SK-N-SH (cell line): ENCODE results near the gene MAD2L2. TPM values are rescaled to one million over a fixed set of nuclear protein-coding genes. Genes with fewer than 3 reads are reported as not detected.

Experiments
- CTCF ChIA-PET: fragments of 300-600, 350-600 bp; formaldehyde crosslinking; extraction: SDS; loops from one replicate; lab custom pipeline; 2021; lab: Yijun Ruan, JAX
- POLR2A ChIA-PET: fragments of 350-600 bp; sonication (Branson Sonifier 250); formaldehyde crosslinking; extraction: SDS; loops from one replicate; lab custom pipeline; 2020; ENCODE audit warnings: antibody characterized with exemption, inconsistent platforms; lab: Yijun Ruan, JAX
- DNase-seq: peaks from one replicate; pipeline ENCODE4 v3.0.0; 2012
- H2AFZ ChIP-seq: fragments of 200-600 bp; sonication (generic); 2 replicates; pipeline ENCODE4 v1.8.1; 2016; ENCODE audit warnings: antibody characterized with exemption, mild to moderate bottlenecking, low read depth
- H3F3A ChIP-seq: fragments of 200-600 bp; sonication (generic); replicated peaks from 2 replicates; pipeline ENCODE3; 2016; ENCODE audit warnings: antibody characterized with exemption, mild to moderate bottlenecking; ENCODE audit not compliant: insufficient read depth
- H3K27ac ChIP-seq, 2 experiments: fragments of 200-500 bp in 1 of 2; fragments of 200-600 bp in 1 of 2; sonication (Bioruptor generic) in 1 of 2; sonication (generic), shearing (Covaris generic) in 1 of 2; 2 replicates each; pipeline versions ENCODE4 v1.5.1 to v1.6.1; 2014 to 2016; ENCODE audit warnings: low read depth in 2 of 2, inconsistent platforms in 1 of 2, low read length in 1 of 2, mild to moderate bottlenecking in 1 of 2, mixed read lengths in 1 of 2
- H3K27me3 ChIP-seq: fragments of 200-600 bp; sonication (generic), shearing (Covaris generic); 2 replicates; pipeline ENCODE4 v1.6.1; 2016; ENCODE audit warnings: mixed run types; ENCODE audit not compliant: insufficient read depth
- H3K36me3 ChIP-seq, 2 experiments: fragments of 200-500 bp in 1 of 2; fragments of 200-600 bp in 1 of 2; sonication (Bioruptor generic) in 1 of 2; sonication (generic) in 1 of 2; replicated peaks in 1 of 2; 2 replicates each; pipeline versions ENCODE3 to v1.5.1; 2014 to 2016; ENCODE audit warnings: low read length in 1 of 2, mild to moderate bottlenecking in 1 of 2; ENCODE audit not compliant: insufficient read depth in 2 of 2, control insufficient read depth in 1 of 2
- H3K4me1 ChIP-seq, 2 experiments: fragments of 200-500 bp in 1 of 2; fragments of 200-600 bp in 1 of 2; sonication (Bioruptor generic) in 1 of 2; sonication (generic), shearing (Covaris generic) in 1 of 2; 2 replicates each; pipeline versions ENCODE4 v1.5.1 to v1.6.1; 2014 to 2016; ENCODE audit warnings: low read depth in 1 of 2, low read length in 1 of 2, mixed run types in 1 of 2; ENCODE audit not compliant: insufficient read depth in 2 of 2, control insufficient read depth in 1 of 2
- H3K4me2 ChIP-seq: fragments of 200-600 bp; sonication (generic), shearing (Covaris generic); 2 replicates; pipeline ENCODE4 v1.6.1; 2017; ENCODE audit warnings: mixed run types
- H3K4me3 ChIP-seq, 2 experiments: fragments of 200-500 bp in 1 of 2; fragments of 200-600 bp in 1 of 2; sonication (Bioruptor generic) in 1 of 2; sonication (generic), shearing (Covaris generic) in 1 of 2; 2 replicates each; pipeline versions ENCODE4 v1.5.1 to v1.8.1; 2014 to 2016; ENCODE audit warnings: low read depth in 2 of 2, inconsistent platforms in 1 of 2, low read length in 1 of 2, mild to moderate bottlenecking in 1 of 2, mixed read lengths in 1 of 2, moderate library complexity in 1 of 2
- H3K79me2 ChIP-seq: fragments of 200-600 bp; sonication (generic); 2 replicates; pipeline ENCODE4 v1.8.1; 2017; ENCODE audit warnings: mild to moderate bottlenecking; ENCODE audit not compliant: insufficient read depth
- H3K9ac ChIP-seq: fragments of 200-600 bp; sonication (generic); 2 replicates; pipeline ENCODE4 v1.6.1; 2017; ENCODE audit warnings: mixed run types
- H3K9me2 ChIP-seq: fragments of 200-600 bp; sonication (generic); 2 replicates; pipeline ENCODE4 v1.6.1; 2017; ENCODE audit warnings: mixed run types
- H3K9me3 ChIP-seq: fragments of 200-600 bp; sonication (generic); 2 replicates; pipeline ENCODE4 v1.6.1; 2017; ENCODE audit warnings: mixed run types, mild to moderate bottlenecking, moderate library complexity
- H4K20me1 ChIP-seq: fragments of 200-600 bp; sonication (generic); 2 replicates; pipeline ENCODE4 v1.6.1; 2017; ENCODE audit warnings: mild to moderate bottlenecking, mixed run types; ENCODE audit not compliant: insufficient read depth
- CHD2 ChIP-seq: fragments of 150-350 bp; IDR thresholded peaks from 2 replicates; pipeline ENCODE4 v1.6.1; 2018; ENCODE audit warnings: low read length; ENCODE audit not compliant: partially characterized antibody
- CTCF ChIP-seq: fragments of 200-600 bp; sonication (generic); IDR thresholded peaks from 2 replicates; pipeline ENCODE4 v1.6.1; 2017; ENCODE audit warnings: antibody characterized with exemption, mild to moderate bottlenecking, moderate library complexity
- EZH2phosphoT487 ChIP-seq: fragments of 200-600 bp; sonication (generic); IDR thresholded peaks from 2 replicates; pipeline ENCODE4 v1.6.1; 2017; ENCODE audit warnings: low read depth, mixed run types, mild to moderate bottlenecking, antibody characterized with exemption, moderate library complexity, borderline replicate concordance
- FOSL2 ChIP-seq: IDR thresholded peaks from 2 replicates; pipeline ENCODE4 v1.4.0; 2012; ENCODE audit warnings: low read depth, mild to moderate bottlenecking, moderate library complexity, borderline replicate concordance
- FOXJ3 ChIP-seq: sonication (generic); formaldehyde crosslinking; IDR thresholded peaks from 2 replicates; pipeline ENCODE4 v1.5.1; 2020; ENCODE audit warnings: mild to moderate bottlenecking, missing genetic modification reagents
- FOXM1 ChIP-seq: IDR thresholded peaks from 2 replicates; pipeline ENCODE4 v1.4.0; 2012; ENCODE audit warnings: low read depth, mild to moderate bottlenecking
- GABPA ChIP-seq: IDR thresholded peaks from 2 replicates; pipeline ENCODE4 v1.4.0; 2012; ENCODE audit warnings: low read depth, mild to moderate bottlenecking
- GATA2 ChIP-seq: sonication (generic); formaldehyde crosslinking; IDR thresholded peaks from 2 replicates; pipeline ENCODE4 v1.5.0; 2020; ENCODE audit warnings: mild to moderate bottlenecking, missing genetic modification reagents
- IRF3 ChIP-seq: fragments of 150-350 bp; IDR thresholded peaks from 2 replicates; pipeline ENCODE4 v1.6.1; 2016; ENCODE audit warnings: mild to moderate bottlenecking, low read depth, low read length
- MEF2A ChIP-seq: IDR thresholded peaks from 2 replicates; pipeline ENCODE4 v1.4.0; 2012; ENCODE audit warnings: low read depth, borderline replicate concordance
- MXI1 ChIP-seq: IDR thresholded peaks from 2 replicates; pipeline ENCODE4 v1.6.1; 2012; ENCODE audit warnings: mild to moderate bottlenecking, low read depth, low read length, improper control_type of control experiment
- NFIC ChIP-seq: IDR thresholded peaks from 2 replicates; pipeline ENCODE4 v1.4.0; 2012; ENCODE audit warnings: borderline replicate concordance
- NRF1 ChIP-seq: IDR thresholded peaks from 2 replicates; pipeline ENCODE4 v1.6.1; 2012; ENCODE audit warnings: low read depth, mild to moderate bottlenecking, low read length
- PBX3 ChIP-seq: IDR thresholded peaks from 2 replicates; pipeline ENCODE4; 2012
- POLR2AphosphoS5 ChIP-seq: IDR thresholded peaks from 2 replicates; pipeline ENCODE4 v1.6.1; 2012; ENCODE audit warnings: low read depth, low read length
- RAD21 ChIP-seq: IDR thresholded peaks from 2 replicates; pipeline ENCODE4 v1.6.1; 2012; ENCODE audit warnings: mild to moderate bottlenecking, low read length
- RXRA ChIP-seq: IDR thresholded peaks from 2 replicates; pipeline ENCODE4 v1.4.0; 2012; ENCODE audit warnings: low read depth, mild to moderate bottlenecking, borderline replicate concordance
- SIN3A ChIP-seq: IDR thresholded peaks from 2 replicates; pipeline ENCODE4 v1.6.1; 2012; ENCODE audit warnings: low read depth, mild to moderate bottlenecking, low read length, moderate library complexity, borderline replicate concordance
- SMC3 ChIP-seq: IDR thresholded peaks from 2 replicates; pipeline ENCODE4 v1.6.1; 2012; ENCODE audit warnings: low read depth, low read length, improper control_type of control experiment
- TAF1 ChIP-seq: IDR thresholded peaks from 2 replicates; pipeline ENCODE4 v1.6.1; 2012; ENCODE audit warnings: low read depth, mild to moderate bottlenecking, low read length, moderate library complexity, borderline replicate concordance
- TCF12 ChIP-seq: IDR thresholded peaks from 2 replicates; pipeline ENCODE4 v1.4.0; 2012
- USF1 ChIP-seq: IDR thresholded peaks from 2 replicates; pipeline ENCODE4 v1.4.0; 2012; ENCODE audit warnings: low read depth, borderline replicate concordance
- USF2 ChIP-seq: fragments of 150-350 bp; IDR thresholded peaks from 2 replicates; pipeline ENCODE4 v1.6.1; 2017; ENCODE audit warnings: antibody characterized with exemption, low read length, low read depth, borderline replicate concordance
- YY1 ChIP-seq: IDR thresholded peaks from 2 replicates; pipeline ENCODE4 v1.4.0; 2012; ENCODE audit warnings: low read depth, mild to moderate bottlenecking
- WGBS: methylation state at CpG from one replicate; pipeline ENCODE4 v1.1.6; 2017; ENCODE audit warnings: low lambda C conversion rate; 5-methylcytosine and 5-hydroxymethylcytosine counted together
- polyA plus RNA-seq, 3 experiments: library from polyadenylated mRNA; depleted of rRNA; stranded (reverse); fragments of >200 nt; gene quantifications; 2 replicates each; pipeline ENCODE4 v1.2.3, GENCODE V29; 2012

The MAD2L2 gene
- polyA plus RNA-seq, 1 of the 3 experiments (the other 2 are of a cell fraction), result 94.0 TPM

GRCh38 chr1:11695861-11696260 lies 14.9 kb upstream of the MAD2L2 start:
- Histone ChIP-seq H3K4me3 (no peak overlapping the region), H3K9me2 (no peaks in the 10 kb centered on the region), H3K27ac (no peak overlapping the region), H3K4me1 (peaks cover under 1 to 8% of the 10 kb centered on the region in 2 experiments; a peak in 2 of 4 replicates), H3F3A (peaks cover 10% of the 10 kb centered on the region), H3K9me3 (no peaks in the 10 kb centered on the region), H3K27me3 (peaks cover 5% of the 10 kb centered on the region), H3K79me2 (no peaks in the 10 kb centered on the region), H2AFZ (no peak overlapping the region), H4K20me1 (0 out of 2 replicates have a peak, but pooled peaks cover 5% of the 10 kb centered on the region), H3K36me3 (no peaks in the 10 kb centered on the region), H3K4me2 (no peak overlapping the region), H3K9ac (no peak overlapping the region)
- no peak for TF ChIP-seq RAD21
- TF ChIP-seq NRF1, result no peak
- TF ChIP-seq FOXJ3, result no peak
- TF ChIP-seq MXI1, result no peak
- no peak for TF ChIP-seq EZH2phosphoT487
- TF ChIP-seq POLR2AphosphoS5, result no peak
- TF ChIP-seq USF1, result no peak
- no peak for TF ChIP-seq NFIC
- no peak for TF ChIP-seq FOXM1
- no peak for TF ChIP-seq TAF1
- no peak for TF ChIP-seq YY1
- no peak for TF ChIP-seq GATA2
- TF ChIP-seq GABPA, result no peak
- TF ChIP-seq FOSL2, result no peak
- 90% methylated on average over 6 of the region's 6 CpGs for WGBS
- CTCF ChIA-PET, result interaction anchor here (0.6 to 2.7 kb wide), 4 partner anchors 13 to 278 kb away, joined by 3 to 16 read pairs (median 11); partner anchors contain the start of gene FBXO6
- DNase-seq, result no peak
- POLR2A ChIA-PET, result interaction anchor here (0.6 kb wide), 1 partner anchor 15 kb away, joined by 3 read pairs; no protein-coding TSS in a partner anchor

GRCh38 chr1:11693917-11694316 lies 13.0 kb upstream of the MAD2L2 start:
- Histone ChIP-seq H3K27me3 (peaks cover 14% of the 10 kb centered on the region), H3F3A (peaks cover 16% of the 10 kb centered on the region), H3K9me2 (no peaks in the 10 kb centered on the region), H3K4me2 (peak overlapping the region; percentile 76; the same call in 1 of the 2 replicates), H3K27ac (no peak overlapping the region; a peak in 1 of 4 replicates), H4K20me1 (0 out of 2 replicates have a peak, but pooled peaks cover 5% of the 10 kb centered on the region), H2AFZ (no peak overlapping the region), H3K4me1 (peaks cover 6 to 15% of the 10 kb centered on the region in 2 experiments; a peak in 3 of 4 replicates), H3K36me3 (no peaks in the 10 kb centered on the region), H3K9me3 (no peaks in the 10 kb centered on the region), H3K9ac (no peak overlapping the region), H3K4me3 (no peak overlapping the region), H3K79me2 (no peaks in the 10 kb centered on the region)
- CTCF ChIA-PET, result interaction anchor here (0.8 to 2.7 kb wide), 6 partner anchors 15 to 44 kb away, joined by 4 to 16 read pairs (median 10); partner anchors contain the start of gene FBXO6
- 67% methylated on average over 5 of the region's 5 CpGs for WGBS
- POLR2A ChIA-PET, result interaction anchor here (0.7 kb wide), 1 partner anchor 215 kb away, joined by 3 read pairs; the partner anchor contains the start of gene DISP3
- no peak for DNase-seq
- TF ChIP-seq MXI1 (no peak), YY1 (no peak), CTCF (no peak), EZH2phosphoT487 (no peak), CHD2 (no peak), IRF3 (no peak), TCF12 (no peak), SIN3A (no peak), RXRA (no peak), MEF2A (no peak), USF2 (no peak), RAD21 (no peak), PBX3 (no peak), SMC3 (no peak)
